PFSK-1 (cell line): ENCODE results near the gene ETNK1.

Experiments
- FOXP2 ChIP-seq: optimal IDR thresholded peaks from 2 replicates; pipeline ENCODE3; 2011; ENCODE audit warnings: borderline replicate concordance, control low read depth, inconsistent platforms; ENCODE audit not compliant: insufficient read depth; ENCODE audit errors: extremely low read length, extremely low read depth
- POLR2AphosphoS5 ChIP-seq: IDR thresholded peaks from 2 replicates; pipeline ENCODE4 v1.6.1; 2012; ENCODE audit warnings: low read depth, mild to moderate bottlenecking, control low read depth, low read length, moderate library complexity
- SIN3A ChIP-seq: IDR thresholded peaks from 2 replicates; pipeline ENCODE4 v1.6.1; 2012; ENCODE audit warnings: mild to moderate bottlenecking, low read length, moderate library complexity, borderline replicate concordance; ENCODE audit not compliant: insufficient read depth
- TAF1 ChIP-seq: IDR thresholded peaks from 2 replicates; pipeline ENCODE4 v1.6.1; 2012; ENCODE audit warnings: low read length, control low read depth, borderline replicate concordance; ENCODE audit not compliant: insufficient read depth
- TF ChIP-seq, protein P1 (sequence below), 2 experiments: IDR thresholded peaks; 2 replicates each; pipeline versions ENCODE4 v1.6.1 to v1.8.0; 2011 to 2012; ENCODE audit warnings: low read depth in 2 of 2, low read length in 2 of 2, control low read depth in 1 of 2, inconsistent platforms in 1 of 2, mild to moderate bottlenecking in 1 of 2, moderate library complexity in 1 of 2; ENCODE audit not compliant: insufficient read depth in 1 of 2

ETNK1 gene

GRCh38 chr12:22733756-22734155, 108.8 kb downstream of the ETNK1 start:
- no peak for TF ChIP-seq POLR2AphosphoS5
- no peak for TF ChIP-seq SIN3A
- TF ChIP-seq TAF1, result no peak
- TF ChIP-seq FOXP2, result no peak
- TF ChIP-seq, protein P1, sequence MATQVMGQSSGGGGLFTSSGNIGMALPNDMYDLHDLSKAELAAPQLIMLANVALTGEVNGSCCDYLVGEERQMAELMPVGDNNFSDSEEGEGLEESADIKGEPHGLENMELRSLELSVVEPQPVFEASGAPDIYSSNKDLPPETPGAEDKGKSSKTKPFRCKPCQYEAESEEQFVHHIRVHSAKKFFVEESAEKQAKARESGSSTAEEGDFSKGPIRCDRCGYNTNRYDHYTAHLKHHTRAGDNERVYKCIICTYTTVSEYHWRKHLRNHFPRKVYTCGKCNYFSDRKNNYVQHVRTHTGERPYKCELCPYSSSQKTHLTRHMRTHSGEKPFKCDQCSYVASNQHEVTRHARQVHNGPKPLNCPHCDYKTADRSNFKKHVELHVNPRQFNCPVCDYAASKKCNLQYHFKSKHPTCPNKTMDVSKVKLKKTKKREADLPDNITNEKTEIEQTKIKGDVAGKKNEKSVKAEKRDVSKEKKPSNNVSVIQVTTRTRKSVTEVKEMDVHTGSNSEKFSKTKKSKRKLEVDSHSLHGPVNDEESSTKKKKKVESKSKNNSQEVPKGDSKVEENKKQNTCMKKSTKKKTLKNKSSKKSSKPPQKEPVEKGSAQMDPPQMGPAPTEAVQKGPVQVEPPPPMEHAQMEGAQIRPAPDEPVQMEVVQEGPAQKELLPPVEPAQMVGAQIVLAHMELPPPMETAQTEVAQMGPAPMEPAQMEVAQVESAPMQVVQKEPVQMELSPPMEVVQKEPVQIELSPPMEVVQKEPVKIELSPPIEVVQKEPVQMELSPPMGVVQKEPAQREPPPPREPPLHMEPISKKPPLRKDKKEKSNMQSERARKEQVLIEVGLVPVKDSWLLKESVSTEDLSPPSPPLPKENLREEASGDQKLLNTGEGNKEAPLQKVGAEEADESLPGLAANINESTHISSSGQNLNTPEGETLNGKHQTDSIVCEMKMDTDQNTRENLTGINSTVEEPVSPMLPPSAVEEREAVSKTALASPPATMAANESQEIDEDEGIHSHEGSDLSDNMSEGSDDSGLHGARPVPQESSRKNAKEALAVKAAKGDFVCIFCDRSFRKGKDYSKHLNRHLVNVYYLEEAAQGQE (IDR thresholded peaks at IDR 0.05; ENCODE audit: insufficient read depth in 1 of 2, low read depth in 2 of 2, low read length in 2 of 2), result no peak

- TF ChIP-seq POLR2AphosphoS5 (no peak), FOXP2 (no peak), TAF1 (no peak), SIN3A (no peak)
- TF ChIP-seq, protein P1 (IDR thresholded peaks at IDR 0.05; ENCODE audit: insufficient read depth in 1 of 2, low read depth in 2 of 2, low read length in 2 of 2), result no peak
These were observed 114.0 kb downstream of the ETNK1 start for GRCh38 chr12:22738945-22739344.
